ENCODE measurements around the gene THRB.
"Not testable (repeated sequence)": the region's sequence is repeated elsewhere in the genome, so short reads cannot be mapped to it uniquely, and the experiment has no call there.

The THRB gene

GRCh38 chr3:24100696-24101402, 393.8 kb downstream of the THRB start:
- Histone ChIP-seq H3K36me3 (replicated peaks in 1 of 2; ENCODE audit: control insufficient read depth in 2 of 2, insufficient read depth in 2 of 2, low read length in 2 of 2) (no peaks in the 10 kb centered on the region), H3K4me2 (ENCODE audit: insufficient read depth, low read length, poor library complexity, severe bottlenecking) (no peak overlapping the region), H4K91ac (ENCODE audit: low read depth, low read length, poor library complexity) (no peak overlapping the region), H3K27ac (replicated peaks; ENCODE audit: low read length) (no peak overlapping the region), H2BK120ac (ENCODE audit: low read depth, low read length) (no peak overlapping the region), H3K9ac (ENCODE audit: low read depth, low read length, poor library complexity) (no peak overlapping the region), H2AFZ (ENCODE audit: low read length) (no peak overlapping the region), H2BK5ac (ENCODE audit: low read length) (no peak overlapping the region), H3K14ac (ENCODE audit: low read length) (no peak overlapping the region), H3K18ac (ENCODE audit: low read length) (no peak overlapping the region), H3K9me3 (replicated peaks in 1 of 2; ENCODE audit: control insufficient read depth in 2 of 2, insufficient read depth in 1 of 2, low read depth in 1 of 2, low read length in 2 of 2) (no peaks in the 10 kb centered on the region), H3K23ac (ENCODE audit: low read depth, low read length, poor library complexity) (no peak overlapping the region), H2AK5ac (ENCODE audit: low read depth, low read length) (no peak overlapping the region), H3K4me3 (ENCODE audit: low read length in 2 of 2) (no peak overlapping the region), H2BK12ac (ENCODE audit: low read length) (no peak overlapping the region), H2BK15ac (ENCODE audit: low read length) (no peak overlapping the region), H3K4me1 (ENCODE audit: control insufficient read depth in 2 of 2, insufficient read depth in 1 of 2, low read depth in 1 of 2, low read length in 2 of 2) (no peaks in the 10 kb centered on the region), H3K4ac (ENCODE audit: low read length) (no peak overlapping the region), H3K79me1 (ENCODE audit: low read depth, low read length) (no peaks in the 10 kb centered on the region), H4K8ac (ENCODE audit: low read depth, low read length) (no peak overlapping the region), H3K27me3 (ENCODE audit: control insufficient read depth in 3 of 3, insufficient read depth in 3 of 3, low read depth in 1 of 3, low read length in 3 of 3) (no peaks in the 10 kb centered on the region)
- no CpG with 5 or more reads among the region's 11 CpGs for WGBS, 2 donors (ENCODE audit: extremely low coverage in 2 of 2, insufficient read length in 2 of 2, insufficient replicate concordance in 1 of 2)
- no peak for DNase-seq (ENCODE audit: low spot score)

GRCh38 chr3:24096695-24097290, 397.9 kb downstream of the THRB start:
- Histone ChIP-seq H2BK5ac (ENCODE audit: low read length) (no peak overlapping the region), H2AFZ (ENCODE audit: low read length) (no peak overlapping the region), H3K9me3 (replicated peaks in 1 of 2; ENCODE audit: control insufficient read depth in 2 of 2, insufficient read depth in 1 of 2, low read depth in 1 of 2, low read length in 2 of 2) (no peaks in the 10 kb centered on the region), H3K4me1 (ENCODE audit: control insufficient read depth in 2 of 2, insufficient read depth in 1 of 2, low read depth in 1 of 2, low read length in 2 of 2) (no peaks in the 10 kb centered on the region), H3K4me2 (ENCODE audit: insufficient read depth, low read length, poor library complexity, severe bottlenecking) (no peak overlapping the region), H3K23ac (ENCODE audit: low read depth, low read length, poor library complexity) (no peak overlapping the region), H2BK15ac (ENCODE audit: low read length) (no peak overlapping the region), H3K4me3 (ENCODE audit: low read length in 2 of 2) (no peak overlapping the region), H2BK12ac (ENCODE audit: low read length) (no peak overlapping the region), H2BK120ac (ENCODE audit: low read depth, low read length) (no peak overlapping the region), H3K14ac (ENCODE audit: low read length) (no peak overlapping the region), H3K27me3 (ENCODE audit: control insufficient read depth in 3 of 3, insufficient read depth in 3 of 3, low read depth in 1 of 3, low read length in 3 of 3) (no peaks in the 10 kb centered on the region), H3K79me1 (ENCODE audit: low read depth, low read length) (no peaks in the 10 kb centered on the region), H3K27ac (replicated peaks; ENCODE audit: low read length) (no peak overlapping the region), H3K18ac (ENCODE audit: low read length) (no peak overlapping the region), H4K8ac (ENCODE audit: low read depth, low read length) (no peak overlapping the region), H3K36me3 (replicated peaks in 1 of 2; ENCODE audit: control insufficient read depth in 2 of 2, insufficient read depth in 2 of 2, low read length in 2 of 2) (no peaks in the 10 kb centered on the region), H2AK5ac (ENCODE audit: low read depth, low read length) (no peak overlapping the region), H3K9ac (ENCODE audit: low read depth, low read length, poor library complexity) (no peak overlapping the region), H4K91ac (ENCODE audit: low read depth, low read length, poor library complexity) (no peak overlapping the region), H3K4ac (ENCODE audit: low read length) (no peak overlapping the region)
- WGBS, 2 donors (ENCODE audit: extremely low coverage in 2 of 2, insufficient read length in 2 of 2, insufficient replicate concordance in 1 of 2), result no CpG with 5 or more reads among the region's 6 CpGs
- DNase-seq (ENCODE audit: low spot score), result no peak

GRCh38 chr3:24096271-24096670, 398.4 kb downstream of the THRB start:
- no CpG with 5 or more reads among the region's 1 CpG for WGBS, 2 donors (ENCODE audit: extremely low coverage in 2 of 2, insufficient read length in 2 of 2, insufficient replicate concordance in 1 of 2)
- H3K4me1 ChIP-seq (ENCODE audit: control insufficient read depth in 2 of 2, insufficient read depth in 1 of 2, low read depth in 1 of 2, low read length in 2 of 2), result no peaks in the 10 kb centered on the region
- no peak overlapping the region for H4K8ac ChIP-seq (ENCODE audit: low read depth, low read length)
- no peaks in the 10 kb centered on the region for H3K9me3 ChIP-seq (replicated peaks in 1 of 2; ENCODE audit: control insufficient read depth in 2 of 2, insufficient read depth in 1 of 2, low read depth in 1 of 2, low read length in 2 of 2)
- no peak overlapping the region for H3K23ac ChIP-seq (ENCODE audit: low read depth, low read length, poor library complexity)
- no peak overlapping the region for H3K14ac ChIP-seq (ENCODE audit: low read length)
- no peak overlapping the region for H4K91ac ChIP-seq (ENCODE audit: low read depth, low read length, poor library complexity)
- no peak overlapping the region for H3K4me2 ChIP-seq (ENCODE audit: insufficient read depth, low read length, poor library complexity, severe bottlenecking)
- no peak for DNase-seq (ENCODE audit: low spot score)
- no peak overlapping the region for H2BK120ac ChIP-seq (ENCODE audit: low read depth, low read length)
- no peaks in the 10 kb centered on the region for H3K27me3 ChIP-seq (ENCODE audit: control insufficient read depth in 3 of 3, insufficient read depth in 3 of 3, low read depth in 1 of 3, low read length in 3 of 3)
- no peak overlapping the region for H3K18ac ChIP-seq (ENCODE audit: low read length)
- H2BK12ac ChIP-seq (ENCODE audit: low read length), result no peak overlapping the region
- no peaks in the 10 kb centered on the region for H3K79me1 ChIP-seq (ENCODE audit: low read depth, low read length)
- no peaks in the 10 kb centered on the region for H3K36me3 ChIP-seq (replicated peaks in 1 of 2; ENCODE audit: control insufficient read depth in 2 of 2, insufficient read depth in 2 of 2, low read length in 2 of 2)
- no peak overlapping the region for H2BK5ac ChIP-seq (ENCODE audit: low read length)
- H3K27ac ChIP-seq (replicated peaks; ENCODE audit: low read length), result no peak overlapping the region
- H2AK5ac ChIP-seq (ENCODE audit: low read depth, low read length), result no peak overlapping the region
- H3K4ac ChIP-seq (ENCODE audit: low read length), result no peak overlapping the region
- no peak overlapping the region for H2BK15ac ChIP-seq (ENCODE audit: low read length)
- no peak overlapping the region for H2AFZ ChIP-seq (ENCODE audit: low read length)
- H3K9ac ChIP-seq (ENCODE audit: low read depth, low read length, poor library complexity), result no peak overlapping the region
- H3K4me3 ChIP-seq (ENCODE audit: low read length in 2 of 2), result no peak overlapping the region

GRCh38 chr3:24094818-24095217, 399.8 kb downstream of the THRB start:
- not testable (repeated sequence) for H3K36me3 ChIP-seq (replicated peaks in 1 of 2; ENCODE audit: control insufficient read depth in 2 of 2, insufficient read depth in 2 of 2, low read length in 2 of 2); H2AFZ ChIP-seq (ENCODE audit: low read length); H2BK15ac ChIP-seq (ENCODE audit: low read length); H2BK5ac ChIP-seq (ENCODE audit: low read length); H3K4me1 ChIP-seq (ENCODE audit: control insufficient read depth in 2 of 2, insufficient read depth in 1 of 2, low read depth in 1 of 2, low read length in 2 of 2); H3K9me3 ChIP-seq (replicated peaks in 1 of 2; ENCODE audit: control insufficient read depth in 2 of 2, insufficient read depth in 1 of 2, low read depth in 1 of 2, low read length in 2 of 2); H3K9ac ChIP-seq (ENCODE audit: low read depth, low read length, poor library complexity); DNase-seq (ENCODE audit: low spot score); H3K4me2 ChIP-seq (ENCODE audit: insufficient read depth, low read length, poor library complexity, severe bottlenecking); H3K18ac ChIP-seq (ENCODE audit: low read length); H3K79me1 ChIP-seq (ENCODE audit: low read depth, low read length); H4K91ac ChIP-seq (ENCODE audit: low read depth, low read length, poor library complexity); H3K27ac ChIP-seq (replicated peaks; ENCODE audit: low read length); H3K14ac ChIP-seq (ENCODE audit: low read length); H3K23ac ChIP-seq (ENCODE audit: low read depth, low read length, poor library complexity); H4K8ac ChIP-seq (ENCODE audit: low read depth, low read length); H3K4me3 ChIP-seq (ENCODE audit: low read length in 2 of 2); H2BK12ac ChIP-seq (ENCODE audit: low read length); H2BK120ac ChIP-seq (ENCODE audit: low read depth, low read length); H2AK5ac ChIP-seq (ENCODE audit: low read depth, low read length); H3K4ac ChIP-seq (ENCODE audit: low read length); H3K27me3 ChIP-seq (ENCODE audit: control insufficient read depth in 3 of 3, insufficient read depth in 3 of 3, low read depth in 1 of 3, low read length in 3 of 3)
- WGBS, 2 donors (ENCODE audit: extremely low coverage in 2 of 2, insufficient read length in 2 of 2, insufficient replicate concordance in 1 of 2), result no CpG with 5 or more reads among the region's 17 CpGs
